ENCODE results near the gene NPHP3.

Gene NPHP3

GRCh38 chr3:132682201-132682600 lies 40.0 kb downstream of the NPHP3 start:
- DNase-seq = no peak

DNA sequence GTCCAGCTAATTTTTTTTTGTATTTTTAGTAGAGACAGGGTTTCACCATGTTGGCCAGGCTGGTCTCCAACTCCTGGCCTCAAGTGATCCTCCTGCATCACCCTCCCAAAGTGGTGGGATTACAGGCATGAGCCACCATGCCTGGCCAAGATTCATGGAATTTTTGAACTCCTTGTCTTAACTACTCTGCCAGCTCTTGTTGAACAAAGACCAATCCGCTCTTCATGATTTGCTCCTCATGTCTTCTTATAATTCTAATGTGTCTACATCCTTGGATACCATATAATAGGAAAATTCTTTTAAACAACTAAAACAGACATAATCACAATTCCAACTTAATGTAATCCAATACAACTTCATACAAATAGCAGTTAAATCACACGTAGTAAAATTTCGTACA lies 40.8 kb downstream of the NPHP3 start:
- no peak for DNase-seq

- DNase-seq = no peak
Observed at GRCh38 chr3:132679911-132680310, 42.3 kb downstream of the NPHP3 start.

- DNase-seq = no peak
Observed at GRCh38 chr3:132675408-132675807, 46.8 kb downstream of the NPHP3 start.

GRCh38 chr3:132669256-132669777 lies 52.9 kb downstream of the NPHP3 start:
- peak; percentile 19 for DNase-seq

- no peak for DNase-seq
Observed at GRCh38 chr3:132665230-132665745, 56.9 kb downstream of the NPHP3 start.

DNA sequence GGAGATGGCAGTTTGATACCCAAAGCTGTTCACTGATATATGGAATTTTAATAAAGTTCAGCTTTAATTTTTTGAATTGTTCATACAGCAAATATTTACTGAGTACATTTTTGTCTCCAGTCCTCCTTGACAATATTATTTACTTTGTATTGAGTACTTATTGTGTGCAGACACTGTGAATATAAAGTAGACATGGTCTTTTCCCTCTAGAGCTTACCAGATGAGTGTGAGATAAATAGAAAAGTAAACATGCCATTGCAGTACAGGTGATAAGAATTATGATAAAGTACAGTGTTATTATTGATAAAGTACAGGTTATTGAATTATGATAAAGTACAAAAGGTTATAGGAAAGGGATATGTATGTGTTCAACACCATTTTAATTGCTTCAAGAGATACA lies 60.0 kb downstream of the NPHP3 start:
- DNase-seq = no peak

- peak; percentile 54 for DNase-seq
Observed at GRCh38 chr3:132661101-132661500, 61.1 kb downstream of the NPHP3 start.

DNA sequence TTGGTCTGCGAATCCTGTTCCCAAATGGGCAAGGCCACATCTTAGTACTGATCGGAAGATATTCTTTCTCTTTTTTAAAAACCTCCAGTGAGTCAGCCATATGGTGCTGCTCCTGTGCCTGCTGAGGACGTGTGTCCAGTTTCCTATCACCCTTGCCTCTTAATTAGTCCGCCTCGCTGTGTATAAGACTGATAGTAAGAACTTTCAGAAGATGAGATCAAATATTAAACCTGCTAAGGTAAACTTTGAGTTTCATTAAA lies 61.5 kb downstream of the NPHP3 start:
- DNase-seq = peak; percentile 51

DNA sequence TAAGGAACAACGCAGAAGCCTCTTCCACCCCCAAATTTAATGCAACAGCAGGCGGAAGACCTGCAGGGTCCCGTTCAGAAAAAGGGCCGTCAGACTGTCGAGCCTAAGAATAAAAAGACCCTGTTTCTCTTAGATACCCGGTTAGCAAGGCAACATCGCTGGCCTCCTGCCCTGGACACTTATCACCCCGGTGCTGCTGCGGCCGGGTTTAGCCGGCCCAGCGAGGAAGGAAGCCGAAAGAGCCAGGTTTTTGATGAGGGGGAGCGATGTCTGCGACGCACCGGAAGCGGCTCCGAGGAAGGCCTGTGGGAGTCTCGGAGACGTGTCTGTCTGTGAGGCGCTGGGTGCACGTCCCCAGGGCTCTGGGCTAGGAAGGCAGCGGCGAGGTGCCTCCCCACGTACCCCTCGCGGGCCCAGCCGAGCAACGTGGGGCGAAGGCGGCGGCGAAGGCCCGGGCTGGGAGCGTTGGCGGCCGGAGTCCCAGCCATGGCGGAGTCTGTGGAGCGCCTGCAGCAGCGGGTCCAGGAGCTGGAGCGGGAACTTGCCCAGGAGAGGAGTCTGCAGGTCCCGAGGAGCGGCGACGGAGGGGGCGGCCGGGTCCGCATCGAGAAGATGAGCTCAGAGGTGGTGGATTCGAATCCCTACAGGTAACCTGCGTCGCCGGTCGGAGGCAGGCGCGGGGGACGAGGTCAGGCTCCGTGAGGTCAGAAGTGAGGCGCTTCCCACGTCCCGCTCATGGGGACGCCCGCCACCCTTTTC lies 62.0 kb downstream of the NPHP3 start, which contains the start of gene UBA5:
UBA5 (plus strand) TSS at position 278 of the 759 bp plus-strand sequence; CDS start at position 487, 209 bp downstream.
- DNase-seq = peak; percentile 77

DNA sequence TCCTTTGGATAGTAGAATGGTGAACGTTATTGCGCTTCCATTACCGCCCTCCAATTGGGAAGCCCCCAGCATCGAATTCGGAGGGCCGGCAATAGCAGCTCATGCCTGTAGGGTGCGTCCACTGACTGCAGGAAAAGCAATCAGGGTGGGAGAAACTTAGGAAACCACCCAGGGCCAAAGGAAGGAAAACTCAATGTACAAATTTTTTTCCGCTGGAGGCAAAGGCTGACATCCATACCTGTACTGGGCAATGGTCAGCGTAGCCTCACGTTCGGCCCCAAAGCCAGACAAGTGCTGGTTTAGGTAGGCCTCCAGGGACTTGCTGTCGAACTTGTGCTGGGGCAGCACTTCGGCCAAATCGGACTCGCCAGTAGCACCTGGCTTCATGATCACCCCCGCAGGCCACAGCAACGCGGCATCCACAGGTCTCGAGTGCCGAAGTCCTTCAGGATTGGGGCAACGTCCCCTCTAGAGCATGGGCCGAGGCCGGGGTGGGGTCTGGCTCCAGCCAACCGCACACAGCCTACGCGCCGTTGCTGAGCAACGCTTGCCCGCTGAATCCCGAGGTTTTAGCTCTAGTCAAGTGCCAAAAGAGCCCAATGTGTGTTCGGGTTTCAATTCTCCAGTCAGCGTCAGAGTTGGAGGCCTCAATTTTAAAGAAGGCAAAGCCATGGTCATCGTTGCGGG lies 62.7 kb downstream of the NPHP3 start, which contains the start of gene ACAD11:
ACAD11 (minus strand) TSS at position 445 of the 687 bp plus-strand sequence; CDS start at position 387, 58 bp downstream.
- peak; percentile 73 for DNase-seq

DNA sequence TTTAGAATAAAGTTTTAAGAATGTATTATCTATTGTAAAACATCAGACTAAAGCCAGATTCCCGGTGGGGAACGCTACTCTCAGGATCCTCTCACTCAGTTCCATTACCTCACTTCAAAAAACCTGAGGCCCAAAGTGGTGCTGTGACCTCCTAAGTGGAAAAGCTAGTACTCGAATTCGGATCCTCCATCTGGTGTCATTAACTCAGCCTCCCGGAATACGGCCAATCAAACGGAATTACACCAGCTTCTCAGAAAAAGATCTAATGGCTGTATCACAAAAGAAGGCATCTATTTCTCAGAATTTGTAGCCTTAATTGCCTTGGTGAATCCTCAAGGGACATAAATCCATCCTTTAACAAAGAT lies 63.2 kb downstream of the NPHP3 start:
- no peak for DNase-seq

GRCh38 chr3:132657869-132658747 lies 64.1 kb downstream of the NPHP3 start:
- DNase-seq = no peak

GRCh38 chr3:132655471-132655870 lies 66.7 kb downstream of the NPHP3 start:
- no peak for DNase-seq

DNA sequence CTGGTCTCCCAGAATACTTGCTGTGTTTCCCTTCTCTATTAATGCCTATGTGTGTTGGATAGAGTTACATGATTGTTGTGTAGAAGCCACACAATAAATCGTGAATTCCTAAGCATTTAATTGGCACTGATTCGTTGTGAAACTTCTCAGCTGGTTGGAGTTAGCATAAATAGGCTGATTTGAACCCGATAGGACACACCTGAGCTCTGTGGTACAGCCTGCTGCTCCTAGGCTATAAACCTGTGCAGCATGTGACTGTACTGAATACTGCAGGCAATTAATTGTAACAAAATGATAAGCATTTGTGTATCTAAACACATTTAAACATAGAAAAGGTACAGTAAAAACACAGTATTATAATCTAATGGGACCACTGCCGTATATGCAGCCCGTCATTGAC lies 67.5 kb downstream of the NPHP3 start:
- DNase-seq = no peak

DNA sequence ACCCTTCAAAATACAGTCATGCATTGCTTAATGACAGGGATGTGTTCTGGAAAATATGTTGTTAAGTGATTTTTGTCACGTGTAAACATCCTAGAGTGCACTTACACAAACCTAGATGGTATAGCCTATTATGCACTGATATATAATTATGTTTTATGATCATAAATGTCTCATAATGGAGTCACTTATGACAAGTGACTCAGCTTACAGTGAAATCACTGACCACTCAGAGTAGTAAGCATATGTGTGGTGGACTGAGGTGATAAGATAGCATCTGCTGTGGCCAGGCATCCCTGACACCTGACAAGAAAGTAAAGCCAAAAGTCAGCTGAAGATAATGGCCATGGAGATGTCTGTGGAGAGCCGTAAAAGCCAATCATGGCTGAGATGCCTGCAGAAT lies 68.0 kb downstream of the NPHP3 start:
- no peak for DNase-seq

DNA sequence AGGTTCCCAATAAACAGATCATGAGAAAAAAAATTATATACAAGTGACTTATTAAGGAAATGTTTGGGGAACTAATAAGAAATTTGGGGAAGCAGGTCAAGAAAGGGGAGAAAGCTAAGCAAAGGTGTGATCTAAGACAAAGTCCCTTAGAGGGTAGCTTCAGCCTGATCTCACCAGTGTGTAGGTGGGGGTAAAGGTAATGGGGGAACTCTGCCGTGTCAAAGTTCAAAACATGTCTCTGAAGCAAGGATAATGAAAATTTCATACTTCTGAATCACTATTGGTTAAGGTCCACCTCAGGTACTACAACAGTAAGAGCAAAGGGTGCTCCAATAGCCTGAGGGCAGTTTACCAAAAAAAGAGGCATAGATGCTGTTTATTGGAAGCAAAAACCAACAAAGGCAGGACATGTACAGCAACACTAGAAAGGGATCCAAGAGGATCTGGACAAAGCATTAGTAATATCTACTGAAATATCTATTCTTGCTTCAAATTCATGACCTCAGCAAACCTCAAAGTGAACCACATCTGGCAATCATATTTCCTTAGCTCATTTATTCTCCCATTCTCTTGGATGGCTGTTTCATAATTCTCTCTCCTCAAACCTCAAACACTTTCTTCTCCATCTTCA lies 69.5 kb downstream of the NPHP3 start:
- no peak for DNase-seq

DNA sequence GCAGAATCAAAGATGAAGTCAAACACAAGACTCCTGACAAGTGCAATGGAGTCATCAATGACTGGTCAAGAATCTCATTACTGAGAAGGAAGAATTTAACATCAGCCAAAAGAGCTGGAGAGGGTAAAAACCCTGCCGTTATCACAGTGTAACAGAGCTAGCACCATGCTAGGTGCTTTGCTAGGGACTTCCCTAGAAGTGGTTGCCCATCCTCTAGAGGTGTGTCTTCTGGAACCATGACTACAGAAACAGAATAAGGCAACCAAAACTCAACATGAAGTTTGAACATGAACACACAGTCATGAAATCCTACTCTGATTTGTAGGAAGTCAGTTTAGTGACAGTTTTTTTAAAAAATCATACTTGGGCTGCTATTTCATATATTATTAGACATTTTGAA lies 72.1 kb downstream of the NPHP3 start:
- no peak for DNase-seq

DNA sequence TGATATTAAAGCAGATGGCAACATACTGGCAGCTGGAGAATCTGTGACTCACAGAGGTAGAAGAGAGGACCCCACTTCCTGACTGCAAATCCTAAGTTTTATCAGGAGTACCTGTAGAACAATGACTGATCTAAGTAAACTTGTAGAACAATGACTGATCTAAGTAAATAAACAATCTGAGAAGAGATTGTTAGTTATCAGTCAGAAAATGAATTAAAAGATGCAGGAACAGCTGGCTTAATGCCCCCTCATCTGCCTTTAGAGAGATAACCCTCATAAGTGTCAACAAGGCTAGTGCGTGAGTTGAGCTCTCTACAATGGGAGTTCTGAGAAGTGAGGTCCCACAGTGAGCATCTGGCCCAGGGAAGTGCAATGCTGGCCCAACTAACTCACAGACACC lies 77.2 kb downstream of the NPHP3 start:
- DNase-seq = no peak

- DNase-seq = no peak
Observed at GRCh38 chr3:132643366-132643765, 78.8 kb downstream of the NPHP3 start.

DNA sequence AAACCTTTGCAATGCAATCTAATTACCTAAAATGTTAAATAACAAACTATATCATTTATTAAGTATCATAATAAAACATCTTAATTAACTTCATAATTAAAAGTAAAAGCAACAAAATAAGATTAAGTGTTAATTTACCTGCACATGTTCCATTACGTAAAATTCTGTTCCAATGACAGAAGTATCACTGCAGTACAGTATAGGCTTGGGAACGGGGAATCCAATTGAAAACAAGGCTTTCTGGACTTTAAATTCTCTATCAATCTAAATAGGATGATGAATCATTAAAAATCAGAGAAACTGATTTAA lies 79.7 kb downstream of the NPHP3 start:
- DNase-seq = no peak

DNA sequence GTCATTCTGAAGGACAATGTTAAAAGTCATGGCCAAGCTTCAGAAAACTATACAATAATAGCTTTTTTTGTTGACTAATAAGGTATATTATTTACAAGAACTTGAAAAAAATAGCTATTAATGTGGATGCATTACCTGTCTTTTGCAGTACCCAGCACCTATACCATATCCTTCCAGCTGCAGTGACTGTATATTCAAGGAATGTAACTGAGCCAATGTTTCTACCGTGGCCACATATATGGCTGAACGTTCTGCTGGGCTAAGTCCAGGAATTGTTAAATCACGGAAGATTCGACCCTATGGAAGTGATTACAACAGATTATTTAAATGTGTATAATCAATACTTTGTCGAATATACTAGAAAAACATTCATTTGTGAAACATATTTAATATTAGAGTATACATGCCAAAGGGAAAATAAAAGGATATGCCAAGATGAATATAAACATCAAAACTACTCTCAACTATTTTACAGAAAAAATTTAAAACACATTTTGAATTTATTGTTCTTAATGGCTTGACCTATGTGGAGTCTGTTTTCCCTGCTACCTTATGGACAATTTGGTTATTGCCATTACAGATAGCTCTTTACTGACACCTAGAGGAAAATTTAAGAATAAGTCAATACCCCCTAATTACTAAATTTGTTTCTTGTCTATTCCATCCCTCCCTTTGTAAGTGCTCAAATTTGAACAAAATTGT lies 80.2 kb downstream of the NPHP3 start:
- DNase-seq = peak; percentile 65
